Heart left ventricle (tissue), 13 donors: ENCODE data around the gene PSG7.
"Not testable (repeated sequence)": the region's sequence is repeated elsewhere in the genome, so short reads cannot be mapped to it uniquely, and the experiment has no call there.

ENCODE experiments used
- CTCF ChIP-seq, 12 donors: fragments of 200-600 bp; sonication (generic) in 4 of 12; IDR thresholded peaks; one replicate each; pipeline versions ENCODE4 v1.5.0 to v1.8.0; 2018 to 2022; ENCODE audit warnings: antibody characterized with exemption in 12 of 12, mild to moderate bottlenecking in 5 of 12
- POLR2A ChIP-seq, 2 donors: fragments of 450-650 bp; IDR thresholded peaks; one replicate each; pipeline ENCODE4 v1.6.1; 2017; ENCODE audit warnings: antibody characterized with exemption in 2 of 2, mild to moderate bottlenecking in 2 of 2, moderate library complexity in 2 of 2
- donor health status: ischemic (EF 13 %, LVEDD 7.1; RV severe dilation, severe dysfunction).
- donor health status: DM: no; HTN: yes; CAD: no.
- donor health status: DM: no; HTN: no; CAD: no.
- donor health status: ischemic (EF 25% LVEDD 6.9; RV normal size, moderate dysfunction).
- donor health status: ischemic (EF 25% LVEDD 5.7; RV mildly dilated, moderate dysfunction).
- donor health status: ischemic (EF 35%, LVEDD 5.7; RV mildly dilated, moderate dysfunction).
- donor health status: nonischemic (EF 11% LVEDD 7.7; RV severe dilation, severe dysfunction).
- donor health status: DM: yes; HTN: yes; CAD: no.
- donor health status: PGD.
- donor health status: ischemic (EF 29% LVEDD 5.4; RV normal size, mild dysfunction).
- donor health status: nonischemic (EF 23%, LVEDD 6.1; RV moderate dilation, normal function).

- not testable (repeated sequence) for TF ChIP-seq CTCF, POLR2A (IDR thresholded peaks at IDR 0.05)
Measured at GRCh38 chr19:42918377-42919069, 18.5 kb downstream of the PSG7 start.
